HepG2 (cell line): ENCODE results near the gene SNRNP27. TPM values are rescaled to one million over a fixed set of nuclear protein-coding genes. Genes with fewer than 3 reads are reported as not detected.
A peak's percentile ranks its signal among the peaks of the same experiment; 100 is the strongest.

Experiments used
- EEA1 ChIP-seq: sonication (generic); formaldehyde crosslinking; IDR thresholded peaks from 2 replicates; pipeline ENCODE4 v1.5.1; 2020; ENCODE audit warnings: mild to moderate bottlenecking, missing genetic modification reagents, borderline replicate concordance
- ERF ChIP-seq: IDR thresholded peaks from 2 replicates; pipeline ENCODE4 v1.6.1; 2018; ENCODE audit warnings: missing biosample characterization, missing genetic modification reagents
- ETV6 ChIP-seq: sonication (generic); formaldehyde crosslinking; conservative IDR thresholded peaks from 2 replicates; pipeline ENCODE4 v1.4.0; 2020; ENCODE audit warnings: missing genetic modification reagents
- KDM2A ChIP-seq: sonication (generic); formaldehyde crosslinking; IDR thresholded peaks from 2 replicates; pipeline ENCODE4 v1.4.0; 2020; ENCODE audit warnings: low read depth, missing genetic modification reagents, borderline replicate concordance
- PAXIP1 ChIP-seq: sonication (generic); formaldehyde crosslinking; conservative IDR thresholded peaks from 2 replicates; pipeline ENCODE4 v1.4.0; 2020; ENCODE audit warnings: mild to moderate bottlenecking, missing genetic modification reagents, moderate library complexity
- RBAK ChIP-seq: sonication (generic); formaldehyde crosslinking; IDR thresholded peaks from 2 replicates; pipeline ENCODE4 v1.5.1; 2020; ENCODE audit warnings: mild to moderate bottlenecking, missing genetic modification reagents
- REL ChIP-seq: sonication (generic); formaldehyde crosslinking; conservative IDR thresholded peaks from 2 replicates; pipeline ENCODE4 v1.8.0; 2022; ENCODE audit warnings: mild to moderate bottlenecking, missing genetic modification reagents, moderate library complexity
- TEF ChIP-seq: sonication (generic); formaldehyde crosslinking; IDR thresholded peaks from 2 replicates; pipeline ENCODE4 v1.5.0; 2020; ENCODE audit warnings: missing genetic modification reagents
- TSC22D2 ChIP-seq: sonication (generic); formaldehyde crosslinking; IDR thresholded peaks from 2 replicates; pipeline ENCODE4 v1.5.1; 2020; ENCODE audit warnings: missing genetic modification reagents, mild to moderate bottlenecking, borderline replicate concordance
- ZBTB26 ChIP-seq: IDR thresholded peaks from 2 replicates; pipeline ENCODE4 v1.6.1; 2016; ENCODE audit warnings: missing compliant biosample characterization, missing genetic modification reagents, borderline replicate concordance
- ZNF101 ChIP-seq: sonication (generic); formaldehyde crosslinking; IDR thresholded peaks from 2 replicates; pipeline ENCODE4 v1.4.0; 2020; ENCODE audit warnings: mild to moderate bottlenecking, low read depth, missing genetic modification reagents, borderline replicate concordance
- ZNF18 ChIP-seq: sonication (generic); formaldehyde crosslinking; IDR thresholded peaks from 2 replicates; pipeline ENCODE4 v1.8.0; 2022; ENCODE audit warnings: mild to moderate bottlenecking, missing genetic modification reagents; ENCODE audit not compliant: insufficient replicate concordance
- ZNF562 ChIP-seq: sonication (generic); formaldehyde crosslinking; IDR thresholded peaks from 2 replicates; pipeline ENCODE4 v1.8.0; 2022; ENCODE audit warnings: missing genetic modification reagents, borderline replicate concordance
- ZNF572 ChIP-seq: sonication (generic); formaldehyde crosslinking; IDR thresholded peaks from 2 replicates; pipeline ENCODE4 v1.5.1; 2020; ENCODE audit warnings: mild to moderate bottlenecking, missing genetic modification reagents
- ZNF580 ChIP-seq: IDR thresholded peaks from 2 replicates; pipeline ENCODE4 v1.6.1; 2016; ENCODE audit warnings: low read depth, borderline replicate concordance
- ZNF691 ChIP-seq: sonication (generic); formaldehyde crosslinking; IDR thresholded peaks from 2 replicates; pipeline ENCODE4 v1.4.0; 2020; ENCODE audit warnings: missing genetic modification reagents, low read depth, mild to moderate bottlenecking, borderline replicate concordance
- ZUFSP ChIP-seq: sonication (generic); formaldehyde crosslinking; IDR thresholded peaks from 2 replicates; pipeline ENCODE4 v1.9.0; 2021; ENCODE audit warnings: missing genetic modification reagents, mild to moderate bottlenecking, borderline replicate concordance
- polyA plus RNA-seq, 8 experiments: library from polyadenylated mRNA; depleted of rRNA in 3 of 8; stranded (reverse) in 7 of 8; unstranded in 1 of 8; fragments of >200 nt; fragmentation: Illumina TruSeq in 4 of 8; extraction: Trizol in 4 of 8; gene quantifications; 2 replicates each; pipeline versions ENCODE4 v1.2.1 to v1.2.3, GENCODE V29; 2011 to 2016; ENCODE audit warnings: low read depth in 4 of 8, missing spikeins in 1 of 8, mixed read lengths in 1 of 8; ENCODE audit not compliant: insufficient read depth in 1 of 8
- total RNA-seq, 5 experiments: library from RNA; depleted of rRNA; stranded (reverse); fragments of >200 nt; fragmentation: Illumina TruSeq; extraction: Trizol; gene quantifications; 2 replicates each; pipeline ENCODE4 v1.2.3, GENCODE V29; 2016; ENCODE audit warnings: low read depth in 1 of 5

Gene SNRNP27
- total and polyA plus RNA-seq, 2 of the 13 experiments (the other 11 are each of a cell fraction or from before 2014, with no cell fraction given): 49.8 to 54.6 TPM

GRCh38 chr2:69893684-69894551 lies at the start of gene SNRNP27 (continued):
- TF ChIP-seq TEF (peak; percentile 90), TSC22D2 (CRISPR knock-in tag) (peak; percentile 98), ZNF572 (CRISPR knock-in tag) (peak; percentile 83; the same call in 1 of the 2 replicates), ZBTB26 (CRISPR knock-in tag) (peak; percentile 83; the same call in 1 of the 2 replicates), KDM2A (CRISPR knock-in tag) (peak; percentile 98), RBAK (CRISPR knock-in tag) (peak; percentile 81), ERF (peak; percentile 98), ZNF101 (CRISPR knock-in tag) (no peak), ZNF691 (CRISPR knock-in tag) (peak; percentile 83; the same call in 1 of the 2 replicates), PAXIP1 (CRISPR knock-in tag) (peak; percentile 57; the same call in 1 of the 2 replicates), ETV6 (CRISPR knock-in tag) (peak; percentile 97), ZNF580 (CRISPR knock-in tag) (peak; percentile 98), REL (CRISPR knock-in tag) (no peak), EEA1 (peak; percentile 86; the same call in 1 of the 2 replicates), ZNF562 (CRISPR knock-in tag) (peak; percentile 56; the same call in 1 of the 2 replicates), ZNF18 (CRISPR knock-in tag) (peak; percentile 73), ZUFSP (CRISPR knock-in tag) (no peak)
